ENCODE data around the gene ARRDC5.
"Not testable (repeated sequence)": the region's sequence is repeated elsewhere in the genome, so short reads cannot be mapped to it uniquely, and the experiment has no call there.

Gene ARRDC5

GRCh38 chr19:4909897-4910593, 7.3 kb upstream of the ARRDC5 start:
- peak; percentile 97 for DNase-seq

DNA sequence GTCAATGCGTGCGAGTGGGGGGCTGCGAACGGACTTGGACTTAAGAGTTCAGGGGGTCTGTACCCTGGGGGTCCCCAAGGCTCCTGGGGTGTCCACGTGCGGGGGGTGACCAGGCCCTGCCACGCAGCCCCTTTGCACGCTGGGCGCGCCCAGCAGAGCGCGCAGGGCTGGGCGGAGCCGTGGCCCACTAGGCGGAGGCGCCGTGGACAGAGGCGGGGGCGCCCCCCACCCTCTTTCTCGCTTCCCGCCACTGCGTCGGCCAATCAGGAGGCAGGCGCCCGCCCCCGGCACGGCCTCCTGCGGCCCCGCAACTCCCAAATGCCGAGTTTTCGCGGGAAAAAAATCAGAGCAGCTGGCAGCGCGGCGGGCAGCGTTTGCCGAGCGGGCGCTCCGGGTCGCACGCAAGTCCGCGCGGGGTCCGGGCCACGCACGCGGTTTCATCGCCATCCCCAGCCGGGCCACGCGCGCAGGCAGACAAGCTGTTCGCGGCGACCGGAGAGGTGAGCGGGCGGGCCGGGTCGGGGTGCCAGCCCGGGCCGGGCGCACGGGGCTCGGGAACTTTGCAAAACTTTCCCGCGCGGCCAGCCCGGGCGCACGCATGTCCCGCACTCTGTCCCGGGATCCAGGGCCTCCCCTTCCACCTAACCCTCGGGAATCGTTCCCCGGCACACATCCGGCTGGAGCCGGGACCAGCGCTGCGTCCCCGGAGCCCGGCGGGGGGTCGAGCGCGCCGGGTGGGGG, 6.6 kb upstream of the ARRDC5 start, which contains the start of gene UHRF1:
Gene UHRF1, plus strand, starts transcription at position 346 of the 741 bp plus-strand sequence. CDS start 1,385 bp downstream, outside the sequence.
- peak; percentile 87 for DNase-seq

DNA sequence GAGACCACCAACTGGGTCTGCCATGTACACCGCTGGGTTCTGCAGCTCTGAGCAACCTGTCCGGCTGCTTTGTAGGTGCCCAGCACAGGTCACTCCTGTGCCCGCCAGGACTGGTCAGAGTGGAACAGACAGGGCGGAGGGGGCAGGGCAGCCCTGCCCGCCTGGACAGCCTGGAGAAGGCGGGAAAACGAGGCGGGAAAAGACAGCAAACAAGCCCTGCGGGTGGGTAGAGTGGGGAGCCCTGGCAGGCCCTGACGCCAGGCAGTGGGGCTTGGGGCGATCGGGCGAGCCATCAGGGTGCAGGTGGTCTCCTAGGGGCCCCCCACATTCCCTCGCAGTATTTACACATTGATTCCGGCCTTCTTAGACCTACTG, 6.1 kb upstream of the ARRDC5 start:
- DNase-seq: no peak

- DNase-seq: no peak
These were observed 5.7 kb upstream of the ARRDC5 start for GRCh38 chr19:4908360-4908759.

- DNase-seq: no peak
These were observed 4.3 kb upstream of the ARRDC5 start for GRCh38 chr19:4906963-4907362.

DNA sequence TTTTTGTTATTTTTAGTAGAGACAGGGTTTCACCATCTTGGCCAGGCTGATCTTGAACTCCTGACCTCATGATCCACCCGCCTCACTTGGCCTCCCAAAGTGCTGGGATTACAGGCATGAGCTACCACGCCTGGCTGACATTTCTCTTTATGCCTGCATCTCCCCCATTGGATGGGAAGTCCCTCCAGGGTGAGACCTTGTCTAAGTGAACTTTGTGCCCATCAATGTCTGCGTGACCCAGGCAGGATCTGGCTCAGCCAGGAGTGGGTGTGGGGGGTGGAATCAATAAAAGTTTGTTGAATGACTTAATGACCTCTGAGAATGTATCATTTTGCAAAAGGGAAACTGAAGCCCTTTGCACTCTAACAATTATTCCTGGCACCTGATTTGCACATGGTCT, 1.8 kb upstream of the ARRDC5 start:
- no peak for DNase-seq

- DNase-seq: not testable (repeated sequence)
These were observed 1.8 kb downstream of the ARRDC5 start for GRCh38 chr19:4900879-4901278.

DNA sequence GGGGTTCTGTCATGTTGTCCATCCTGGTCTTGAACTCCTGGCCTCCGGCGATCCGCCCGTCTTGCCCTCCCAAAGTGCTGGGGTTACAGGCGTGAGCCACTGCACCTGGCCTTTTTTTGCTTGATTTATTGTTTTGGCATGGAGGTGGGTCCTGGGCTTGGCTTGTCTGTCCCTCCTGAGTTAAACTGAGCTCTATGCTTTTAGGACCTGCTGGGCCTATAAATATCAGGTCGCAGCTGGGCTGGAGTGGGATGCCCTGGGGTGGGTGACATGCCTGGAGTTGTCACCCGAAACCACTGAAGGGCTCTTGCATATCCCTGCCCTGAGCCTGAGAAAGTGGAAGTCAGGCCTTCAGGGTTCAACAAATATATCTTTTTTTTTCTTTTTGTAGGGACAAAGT, 5.5 kb downstream of the ARRDC5 start:
- DNase-seq: no peak

DNA sequence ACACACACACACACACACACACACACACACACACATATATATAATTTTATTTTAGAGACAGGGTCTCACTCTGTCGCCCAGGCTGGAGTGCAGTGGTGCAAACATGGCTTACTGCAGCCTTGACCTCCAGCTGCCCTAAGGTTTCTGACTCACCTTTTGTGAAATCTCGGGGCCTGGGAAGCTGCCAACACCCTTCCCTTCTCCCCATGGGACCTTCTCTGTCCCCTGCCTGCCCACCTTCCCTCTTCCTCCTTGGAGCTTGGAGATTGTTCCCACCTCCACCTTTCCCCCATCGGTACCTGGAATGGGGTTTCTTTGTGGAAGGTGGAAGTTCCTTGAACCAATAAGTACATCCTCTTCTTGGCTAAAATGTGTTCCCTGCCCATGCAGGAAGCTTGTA, 6.3 kb downstream of the ARRDC5 start:
- DNase-seq: no peak

DNA sequence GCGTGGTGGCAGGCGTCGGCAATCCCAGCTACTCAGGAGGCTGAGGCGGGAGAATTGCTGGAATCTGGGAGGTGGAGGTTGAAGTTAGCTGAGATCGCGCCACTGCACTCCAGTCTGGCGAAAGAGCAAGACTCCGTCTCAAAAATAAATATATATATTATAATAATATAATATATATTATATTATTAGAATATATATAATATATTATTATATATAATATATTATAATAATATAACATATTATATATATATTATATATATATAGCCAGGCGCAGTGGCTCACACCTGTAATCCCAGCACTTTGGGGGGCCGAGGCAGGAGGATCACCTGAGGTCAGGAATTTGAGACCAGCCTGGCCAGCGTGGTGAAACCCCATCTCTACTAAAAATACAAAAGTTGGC, 9.7 kb downstream of the ARRDC5 start:
- not testable (repeated sequence) for DNase-seq

GRCh38 chr19:4891066-4891465, 11.6 kb downstream of the ARRDC5 start:
- DNase-seq: no peak

DNA sequence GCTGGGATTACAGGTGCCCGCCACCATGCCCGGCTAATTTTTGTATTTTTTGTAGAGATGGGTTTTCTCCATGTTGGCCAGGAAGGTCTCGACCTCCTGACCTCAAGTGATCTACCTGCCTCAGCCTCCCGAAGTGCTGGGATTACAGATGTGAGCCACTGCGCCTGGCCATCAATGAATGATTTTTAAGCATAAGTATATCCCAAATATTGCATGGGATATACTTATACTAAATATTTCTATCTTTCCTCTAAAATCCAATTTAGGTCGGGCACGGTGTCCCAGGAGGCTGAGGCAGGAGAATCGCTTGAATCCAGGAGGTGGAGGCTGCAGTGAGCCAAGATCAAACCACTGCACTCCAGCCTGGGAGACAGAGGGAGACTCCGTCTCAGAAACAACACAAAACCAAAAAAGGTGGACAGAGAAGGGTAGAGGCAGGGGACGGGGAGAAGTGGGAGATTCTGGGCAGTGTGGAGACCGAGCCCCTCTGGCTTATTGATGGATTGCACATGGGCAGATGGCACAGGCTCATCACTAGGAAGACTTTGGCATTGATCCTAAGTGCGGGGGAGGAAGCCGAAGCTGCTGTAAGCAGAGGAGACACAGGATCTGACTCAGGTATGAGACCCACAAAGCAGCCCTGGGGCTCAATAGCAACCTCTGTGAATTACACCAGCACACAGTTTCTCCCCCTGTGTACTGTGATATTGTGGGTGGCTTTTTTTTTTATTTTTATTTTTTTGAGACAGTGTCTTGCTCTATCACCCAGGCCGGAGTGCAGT, 13.5 kb downstream of the ARRDC5 start:
- no peak for DNase-seq

DNA sequence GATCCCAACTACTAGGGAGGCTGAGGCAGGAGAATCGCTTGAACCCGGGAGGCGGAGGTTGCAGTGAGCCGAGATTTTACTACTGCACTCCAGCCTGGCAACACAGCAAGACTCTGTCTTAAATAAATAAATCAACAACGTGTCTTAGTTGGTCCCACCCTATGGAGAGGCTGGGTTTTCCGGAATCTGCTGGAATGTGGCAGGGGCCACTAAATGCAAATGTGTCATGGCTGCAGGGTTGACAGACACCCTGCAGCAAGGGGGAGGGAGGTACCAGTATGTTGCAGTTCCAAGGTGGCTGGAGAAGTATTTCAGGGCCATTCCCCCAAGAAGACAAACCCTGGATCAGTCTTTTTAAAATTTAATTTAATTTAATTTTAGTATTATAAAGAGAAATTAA, 14.9 kb downstream of the ARRDC5 start:
- DNase-seq: not testable (repeated sequence)

GRCh38 chr19:4884993-4885392, 17.7 kb downstream of the ARRDC5 start:
- not testable (repeated sequence) for DNase-seq

DNA sequence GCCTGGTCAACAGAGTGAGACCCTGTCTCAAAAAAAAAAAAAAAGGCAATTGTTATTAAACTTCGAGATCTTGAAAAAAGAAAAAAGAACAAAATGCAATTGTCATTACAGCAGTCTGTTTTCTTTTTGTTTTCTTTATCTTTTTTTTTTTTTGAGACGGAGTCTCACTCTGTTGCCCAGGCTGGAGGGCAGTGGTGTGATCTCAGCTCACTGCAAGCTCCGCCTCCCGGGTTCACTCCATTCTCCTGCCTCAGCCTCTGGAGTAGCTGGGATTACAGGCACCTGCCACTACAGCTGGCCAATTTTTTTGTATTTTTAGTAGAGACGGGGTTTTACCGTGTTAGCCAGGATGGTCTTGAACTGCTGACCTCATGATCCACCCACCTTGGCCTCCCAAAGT, 19.8 kb downstream of the ARRDC5 start:
- not testable (repeated sequence) for DNase-seq

DNA sequence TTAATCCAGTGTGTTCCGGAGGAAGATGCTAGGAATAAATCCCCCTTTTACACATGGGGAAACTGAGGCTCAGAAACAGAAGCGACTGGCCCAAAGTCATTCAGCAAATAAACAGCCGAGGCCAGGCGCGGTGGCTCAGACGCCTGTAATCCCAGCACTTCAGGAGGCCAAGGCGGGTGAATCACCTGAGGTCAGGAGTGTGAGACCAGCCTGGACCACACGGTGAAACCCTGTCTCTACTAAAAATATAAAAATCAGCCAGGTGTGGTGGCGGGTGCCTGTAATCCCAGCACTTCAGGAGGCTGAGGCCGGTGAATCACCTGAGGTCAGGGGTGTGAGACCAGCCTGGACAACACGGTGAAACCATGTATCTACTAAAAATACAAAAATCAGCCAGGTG, 23.7 kb downstream of the ARRDC5 start:
- no peak for DNase-seq

- no peak for DNase-seq
These were observed 24.2 kb downstream of the ARRDC5 start for GRCh38 chr19:4878491-4878968.

DNA sequence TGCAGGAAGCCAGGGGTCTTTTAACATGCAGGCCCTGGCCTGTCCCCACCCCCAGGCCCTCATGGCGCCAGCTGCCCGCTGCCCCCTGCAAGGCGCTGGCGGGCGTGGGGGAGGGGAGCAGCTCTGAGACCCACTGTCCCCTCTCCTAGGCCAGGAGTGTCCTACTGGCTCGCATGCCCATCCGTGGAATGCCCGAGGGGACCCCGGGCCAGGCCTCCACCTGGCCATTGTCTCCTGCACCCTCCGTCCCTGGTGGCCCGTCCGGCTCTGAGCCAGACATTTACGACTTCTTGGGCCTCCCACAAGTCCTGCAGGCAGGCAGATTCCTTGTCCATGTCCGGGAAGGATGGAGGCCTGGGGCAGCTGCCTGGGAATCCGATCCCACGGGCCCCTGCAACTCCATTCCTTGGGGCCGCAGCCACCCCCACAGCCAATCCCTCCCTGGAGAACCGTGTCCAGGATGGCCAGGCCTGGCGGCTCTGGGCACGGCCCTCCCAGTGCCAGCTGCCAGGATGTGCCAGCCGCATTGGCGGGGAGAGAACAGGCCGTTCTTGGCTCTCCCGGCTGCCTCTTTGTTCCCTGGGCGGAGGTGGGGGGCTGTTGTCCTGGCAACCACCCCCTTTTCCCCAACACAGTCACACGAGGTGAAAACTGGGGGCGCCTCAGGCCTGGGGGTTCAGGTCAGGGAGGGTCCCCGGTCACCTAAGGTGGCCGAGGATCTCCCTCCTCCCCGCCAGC, 24.8 kb downstream of the ARRDC5 start:
- DNase-seq: no peak

DNA sequence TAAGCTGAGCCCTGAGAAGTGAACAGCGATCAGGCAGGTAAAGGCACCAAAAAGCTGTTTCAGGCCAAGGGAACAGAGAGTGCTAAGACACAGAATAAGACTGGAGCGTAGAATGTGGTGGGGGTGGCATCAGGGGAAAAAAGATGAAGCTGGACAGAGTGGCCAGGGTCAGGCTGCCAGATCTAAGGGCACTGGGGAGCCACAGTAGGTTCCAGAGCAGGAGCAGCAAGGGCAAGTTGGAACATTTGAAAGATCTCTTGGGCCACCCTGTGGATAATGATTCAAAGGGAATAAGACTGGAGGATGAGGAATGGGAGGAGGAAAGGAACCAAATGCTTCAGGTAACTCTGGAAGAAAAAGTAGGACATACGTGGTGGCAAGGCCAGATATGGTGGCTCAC, 28.8 kb downstream of the ARRDC5 start:
- no peak for DNase-seq

- DNase-seq: no peak
These were observed 31.0 kb downstream of the ARRDC5 start for GRCh38 chr19:4871711-4872110.

GRCh38 chr19:4870025-4870700, 32.5 kb downstream of the ARRDC5 start:
- peak; percentile 69 for DNase-seq

- no peak for DNase-seq
These were observed 34.3 kb downstream of the ARRDC5 start for GRCh38 chr19:4868286-4868834.
